HCT116 (cell line): ENCODE measurements around the gene CRY2. TPM values are rescaled to one million over a fixed set of nuclear protein-coding genes. Genes with fewer than 3 reads are reported as not detected.

Source experiments
- ATAC-seq: fragments of 200-7000 bp; cut with Tn5 transposase; 2 replicates; pipeline ENCODE4 v1.9.1; 2020; ENCODE audit warnings: mild to moderate bottlenecking, moderate library complexity
- BruUV-seq: library from RNA; stranded (reverse); fragments of 400-500 nt; replicated peaks from 2 replicates; lab custom pipeline; 2021; lab: Mats Ljungman, UMichigan
- CTCF ChIA-PET: fragments of 300-600 bp; sonication (Branson Sonifier 250); formaldehyde crosslinking; loops from one replicate; lab custom pipeline; 2021; ENCODE audit warnings: antibody characterized with exemption; lab: Charles Lee
- POLR2A ChIA-PET: fragments of 300-600, 350-600 bp; sonication (Branson Sonifier 250); formaldehyde crosslinking; loops from one replicate; lab custom pipeline; 2021; ENCODE audit warnings: antibody characterized with exemption; lab: Charles Lee
- RAD21 ChIA-PET, 2 experiments: fragments of 300-600 bp; sonication (Branson Sonifier 250); formaldehyde crosslinking; loops; one replicate each; lab custom pipeline; 2023; ENCODE audit warnings: low total read pairs in 2 of 2; ENCODE audit not compliant: uncharacterized antibody in 2 of 2, unreplicated experiment in 2 of 2, low non-redundant PET in 1 of 2; lab: Charles Lee
- DNase-seq: peaks from one replicate; pipeline ENCODE4 v3.0.0-alpha.2; 2010; ENCODE audit warnings: low read depth, low spot score
- H2AFZ ChIP-seq: fragments of 200-600 bp; shearing (Covaris generic), sonication (generic); 2 replicates; pipeline ENCODE4 v1.6.1; 2017; ENCODE audit warnings: low read depth, mixed run types, mixed read lengths, antibody characterized with exemption, low read length; ENCODE audit not compliant: poor library complexity, severe bottlenecking
- H3K27ac ChIP-seq: 2 replicates; pipeline ENCODE4 v1.5.1; 2012; ENCODE audit warnings: low read depth, low read length
- H3K27me3 ChIP-seq: fragments of 200-600 bp; sonication (generic); 2 replicates; pipeline ENCODE4 v1.6.1; 2016; ENCODE audit warnings: mixed run types, low read length, mixed read lengths; ENCODE audit not compliant: insufficient read depth
- H3K36me3 ChIP-seq, 2 experiments: fragments of 200-500 bp in 1 of 2; fragments of 200-600 bp in 1 of 2; sonication (Bioruptor generic) in 1 of 2; sonication (generic) in 1 of 2; 2 replicates each; pipeline versions ENCODE4 v1.5.1 to v1.6.1; 2014 to 2016; ENCODE audit warnings: low read length in 2 of 2, inconsistent platforms in 1 of 2, mixed read lengths in 1 of 2, mixed run types in 1 of 2; ENCODE audit not compliant: insufficient read depth in 2 of 2, control insufficient read depth in 1 of 2
- H3K4me1 ChIP-seq, 2 experiments: fragments of 200-600 bp in 1 of 2; sonication (generic) in 1 of 2; 2 replicates each; pipeline versions ENCODE4 v1.5.1 to v1.6.1; 2012 to 2017; ENCODE audit warnings: low read length in 2 of 2, inconsistent platforms in 1 of 2, mild to moderate bottlenecking in 1 of 2, mixed read lengths in 1 of 2, mixed run types in 1 of 2, moderate library complexity in 1 of 2; ENCODE audit not compliant: insufficient read depth in 2 of 2, control insufficient read depth in 1 of 2
- H3K4me2 ChIP-seq: fragments of 200-600 bp; sonication (generic); 2 replicates; pipeline ENCODE4 v1.6.1; 2017; ENCODE audit warnings: mixed run types, low read length, mixed read lengths
- H3K4me3 ChIP-seq, 2 experiments: fragments of 200-600 bp in 1 of 2; sonication (generic) in 1 of 2; replicated peaks in 1 of 2; 2 replicates each; pipeline ENCODE4 v1.5.1; 2011 to 2016; ENCODE audit warnings: low read length in 2 of 2, control low read depth in 1 of 2, low read depth in 1 of 2, mild to moderate bottlenecking in 1 of 2, mixed read lengths in 1 of 2, mixed run types in 1 of 2
- H3K79me2 ChIP-seq: fragments of 200-600 bp; sonication (generic); 2 replicates; pipeline ENCODE4 v1.6.1; 2017; ENCODE audit warnings: mild to moderate bottlenecking, mixed run types, low read length, moderate library complexity, mixed read lengths; ENCODE audit not compliant: insufficient read depth
- H3K9ac ChIP-seq: fragments of 200-600 bp; sonication (generic); 2 replicates; pipeline ENCODE4 v1.6.1; 2016; ENCODE audit warnings: low read length, mixed read lengths
- H3K9me2 ChIP-seq: fragments of 200-600 bp; sonication (generic), shearing (Covaris generic); 2 replicates; pipeline ENCODE4 v1.6.1; 2017; ENCODE audit warnings: mixed run types, mild to moderate bottlenecking, moderate library complexity; ENCODE audit not compliant: insufficient read depth
- H3K9me3 ChIP-seq, 2 experiments: fragments of 200-500 bp in 1 of 2; fragments of 200-600 bp in 1 of 2; sonication (Bioruptor generic) in 1 of 2; sonication (generic) in 1 of 2; 2 replicates each; pipeline ENCODE4 v1.6.1; 2014 to 2017; ENCODE audit warnings: low read length in 2 of 2, mixed read lengths in 2 of 2, inconsistent platforms in 1 of 2, low read depth in 1 of 2, mild to moderate bottlenecking in 1 of 2, mixed run types in 1 of 2, moderate library complexity in 1 of 2; ENCODE audit not compliant: control insufficient read depth in 1 of 2, insufficient read depth in 1 of 2
- H4K20me1 ChIP-seq: fragments of 200-600 bp; sonication (generic), shearing (Covaris generic); 2 replicates; pipeline ENCODE4 v1.6.1; 2017; ENCODE audit warnings: mixed run types, mild to moderate bottlenecking, moderate library complexity; ENCODE audit not compliant: insufficient read depth
- ATF3 ChIP-seq: IDR thresholded peaks from 2 replicates; pipeline ENCODE4 v1.6.1; 2012
- CBX3 ChIP-seq: IDR thresholded peaks from 2 replicates; pipeline ENCODE4 v1.6.1; 2012; ENCODE audit warnings: low read depth
- CEBPB ChIP-seq: IDR thresholded peaks from 2 replicates; pipeline ENCODE4 v1.6.1; 2012; ENCODE audit warnings: low read depth
- CTCF ChIP-seq, 3 experiments: fragments of 200-600 bp in 1 of 3; sonication (generic) in 1 of 3; IDR thresholded peaks in 2 of 3; conservative IDR thresholded peaks in 1 of 3; 2 replicates each; pipeline ENCODE4 v1.5.1; 2012 to 2017; ENCODE audit warnings: low read depth in 2 of 3, low read length in 2 of 3, antibody characterized with exemption in 1 of 3, borderline replicate concordance in 1 of 3, control low read depth in 1 of 3, mild to moderate bottlenecking in 1 of 3, mixed read lengths in 1 of 3, mixed run types in 1 of 3, moderate library complexity in 1 of 3; ENCODE audit not compliant: insufficient read depth in 1 of 3
- EGR1 ChIP-seq: IDR thresholded peaks from 2 replicates; pipeline ENCODE4 v1.6.1; 2012; ENCODE audit warnings: low read depth
- ELF1 ChIP-seq: IDR thresholded peaks from 2 replicates; pipeline ENCODE4 v1.6.1; 2012; ENCODE audit warnings: low read depth, borderline replicate concordance
- EZH2phosphoT487 ChIP-seq: fragments of 200-600 bp; IDR thresholded peaks from 2 replicates; pipeline ENCODE4 v1.6.1; 2018; ENCODE audit warnings: antibody characterized with exemption, borderline replicate concordance
- FOSL1 ChIP-seq: IDR thresholded peaks from 2 replicates; pipeline ENCODE4 v1.6.1; 2012; ENCODE audit warnings: low read depth
- JUND ChIP-seq: IDR thresholded peaks from 2 replicates; pipeline ENCODE4 v1.6.1; 2012
- MAX ChIP-seq: IDR thresholded peaks from 2 replicates; pipeline ENCODE4 v1.6.1; 2012
- SP1 ChIP-seq: IDR thresholded peaks from 2 replicates; pipeline ENCODE4 v1.6.1; 2012; ENCODE audit warnings: low read depth
- SRF ChIP-seq: IDR thresholded peaks from 2 replicates; pipeline ENCODE4 v1.6.1; 2012; ENCODE audit warnings: low read depth
- TCF7L2 ChIP-seq: IDR thresholded peaks from 2 replicates; pipeline ENCODE4 v1.7.0; 2011; ENCODE audit warnings: borderline replicate concordance, inconsistent platforms; ENCODE audit not compliant: insufficient read depth, insufficient read length; ENCODE audit errors: extremely low read depth
- ZFX ChIP-seq: fragments of 450-650 bp; IDR thresholded peaks from 2 replicates; pipeline ENCODE4 v1.6.1; 2017
- ZNF274 ChIP-seq: fragments of 200-500 bp; sonication (Bioruptor generic); IDR thresholded peaks from 2 replicates; pipeline ENCODE4 v1.6.1; 2014; ENCODE audit warnings: mild to moderate bottlenecking, low read depth, low read length, inconsistent platforms
- intact Hi-C: fragments of 100-400 bp; cut with micrococcal nuclease; formaldehyde crosslinking; loops from 2 replicates; pipeline ENCODE4 v1.10.0; 2022
- total RNA-seq: library from RNA; stranded (reverse); gene quantifications from one replicate; pipeline ENCODE4 v1.2.1, GENCODE V29; 2021; ENCODE audit not compliant: unreplicated experiment

The CRY2 gene
- total RNA-seq, 1 experiment from 2014 or later = 18.0 TPM

GRCh38 chr11:45864041-45864440 lies 16.8 kb downstream of the CRY2 start:
- no TSS peak for BruUV-seq
- POLR2A ChIA-PET = no interaction called here

GRCh38 chr11:45869551-45869950 lies 22.3 kb downstream of the CRY2 start:
- no peaks in the 10 kb centered on the region for H4K20me1 ChIP-seq
- no peak overlapping the region for H3K4me2 ChIP-seq
- H3K27ac ChIP-seq = no peak overlapping the region
- BruUV-seq = no TSS peak
- H3K27me3 ChIP-seq = no peaks in the 10 kb centered on the region
- H3K4me3 ChIP-seq = no peak overlapping the region
- H3K36me3 ChIP-seq = peaks cover 9 to 15% of the 10 kb centered on the region in 2 experiments; a peak in 3 of 4 replicates
- H3K9me3 ChIP-seq = no peaks in the 10 kb centered on the region
- no peak overlapping the region for H3K9ac ChIP-seq
- H3K79me2 ChIP-seq = no peaks in the 10 kb centered on the region
- DNase-seq (no peak), ATAC-seq (no peak)
- no peak overlapping the region for H2AFZ ChIP-seq
- ChIA-PET POLR2A (no interaction called here), CTCF (no interaction called here), RAD21 (no interaction called here)
- intact Hi-C loops = no loop called here
- TF ChIP-seq CEBPB (no peak), ZNF274 (no peak), SRF (no peak), TCF7L2 (no peak), FOSL1 (no peak), ELF1 (no peak), CTCF (IDR thresholded peaks at IDR 0.05 in 2 of 3, conservative IDR thresholded peaks at IDR 0.05 in 1 of 3; ENCODE audit: borderline replicate concordance in 1 of 3, insufficient read depth in 1 of 3, low read depth in 2 of 3, low read length in 2 of 3) (no peak), SP1 (no peak), ZFX (no peak), EGR1 (no peak), ATF3 (no peak), EZH2phosphoT487 (no peak)
- no peaks in the 10 kb centered on the region for H3K9me2 ChIP-seq
- H3K4me1 ChIP-seq = peaks cover 0 to 4% of the 10 kb centered on the region in 2 experiments; a peak in 1 of 4 replicates

More at GRCh38 chr11:45864041-45864440, 16.8 kb downstream of the CRY2 start:
- no peaks in the 10 kb centered on the region for H3K79me2 ChIP-seq
- ATAC-seq (no peak), DNase-seq (no peak)
- H3K4me1 ChIP-seq = no peaks in the 10 kb centered on the region
- no peak overlapping the region for H3K27ac ChIP-seq
- no peak for TF ChIP-seq ATF3
- no peak for TF ChIP-seq MAX
- no peak for TF ChIP-seq ELF1
- no peak for TF ChIP-seq CBX3
- no peak for TF ChIP-seq ZFX
- no peak for TF ChIP-seq EGR1
- TF ChIP-seq JUND = no peak
- no peak for TF ChIP-seq ZNF274
- TF ChIP-seq SRF = no peak
- H3K36me3 ChIP-seq = peaks cover 21 to 24% of the 10 kb centered on the region in 2 experiments
- CTCF ChIA-PET = no interaction called here
- no peaks in the 10 kb centered on the region for H3K27me3 ChIP-seq
- H4K20me1 ChIP-seq = no peaks in the 10 kb centered on the region
- H3K9me3 ChIP-seq = no peaks in the 10 kb centered on the region
- intact Hi-C loops = no loop called here
- no peak overlapping the region for H3K4me2 ChIP-seq
- H3K4me3 ChIP-seq = no peak overlapping the region
- RAD21 ChIA-PET = no interaction called here
- no peak overlapping the region for H2AFZ ChIP-seq
- no peak overlapping the region for H3K9ac ChIP-seq
- no peaks in the 10 kb centered on the region for H3K9me2 ChIP-seq
